Stimulated activated CD8-positive, alpha-beta memory T cell treated with anti-CD3 and anti-CD28 coated beads, Interleukin-15, amount 100 ng/mL, for 48 hours (primary cell): ENCODE data around the gene PHACTR1.

Experiments
- DNase-seq, 2 donors: peaks; one replicate each; pipeline ENCODE4 v3.0.0-alpha.2; 2020; ENCODE audit warnings: low read depth in 2 of 2

PHACTR1 gene

GRCh38 chr6:13068586-13069210, 352.1 kb downstream of the PHACTR1 start:
- no peak for DNase-seq

DNA sequence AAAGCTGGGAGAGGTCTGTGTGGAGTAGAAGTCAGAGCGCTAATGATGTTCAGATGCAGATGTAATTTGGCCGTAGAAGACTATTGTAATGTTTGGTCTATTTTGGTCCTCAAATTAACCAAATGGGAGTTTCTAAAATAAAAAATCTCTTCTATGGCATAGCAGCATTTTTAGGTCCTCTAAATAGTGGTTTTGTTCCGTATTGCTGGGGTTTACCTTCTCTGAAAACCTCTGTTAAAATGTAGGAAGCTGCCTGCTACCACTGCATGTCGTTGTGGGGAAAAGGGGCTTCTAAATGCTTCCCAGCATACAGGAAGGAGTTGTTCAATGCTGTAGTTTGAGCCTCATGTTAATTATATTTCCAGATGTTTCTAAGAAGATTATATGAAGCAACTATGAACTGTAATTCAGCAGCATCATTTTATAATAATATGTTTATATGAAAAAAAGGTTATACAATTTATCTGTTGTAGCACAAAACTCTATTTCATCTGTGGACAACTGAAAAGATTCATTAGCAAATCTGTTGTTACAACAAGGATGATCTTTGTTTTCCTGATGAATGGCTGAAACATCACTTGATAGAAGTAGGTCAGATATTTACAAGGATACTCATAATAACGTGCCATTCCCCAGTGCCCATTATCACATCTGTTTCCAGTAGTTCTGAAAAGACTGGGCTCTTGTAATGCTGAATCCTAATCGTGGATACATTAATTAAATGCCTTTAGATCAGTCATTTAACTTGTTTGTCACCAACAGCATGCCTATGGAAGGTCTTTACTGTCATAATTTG, 355.2 kb downstream of the PHACTR1 start:
- no peak for DNase-seq

DNA sequence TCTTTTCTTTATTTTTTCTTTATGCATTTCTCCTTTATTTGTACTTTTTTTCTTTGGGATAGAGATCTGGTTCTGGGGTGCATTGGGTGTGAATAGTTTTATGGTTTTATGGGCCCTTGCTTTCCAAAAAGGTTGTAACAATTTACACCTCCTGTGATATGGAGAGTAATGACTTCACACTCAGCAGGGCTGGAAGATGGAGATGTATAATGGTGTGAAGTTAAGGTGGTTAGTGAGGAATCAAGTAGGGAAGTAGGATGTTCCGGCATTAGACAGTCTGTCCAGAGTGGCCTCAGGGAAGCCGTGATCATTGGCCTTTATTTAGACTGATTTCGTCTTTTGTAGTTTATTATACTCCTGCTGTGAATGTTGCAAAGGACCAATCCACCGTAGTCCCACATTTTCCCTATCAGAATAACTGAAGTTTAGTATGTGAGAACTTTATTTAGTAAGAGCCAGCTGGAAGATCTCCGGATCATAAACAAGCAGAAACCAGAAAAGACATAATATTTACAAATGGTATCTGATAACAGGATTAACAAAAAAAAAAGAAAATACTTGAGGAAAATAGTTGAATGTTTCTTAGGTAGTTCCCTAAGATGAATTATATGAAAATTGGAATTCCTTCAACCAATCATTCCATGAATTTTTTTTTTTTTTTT, 356.2 kb downstream of the PHACTR1 start:
- no peak for DNase-seq

DNA sequence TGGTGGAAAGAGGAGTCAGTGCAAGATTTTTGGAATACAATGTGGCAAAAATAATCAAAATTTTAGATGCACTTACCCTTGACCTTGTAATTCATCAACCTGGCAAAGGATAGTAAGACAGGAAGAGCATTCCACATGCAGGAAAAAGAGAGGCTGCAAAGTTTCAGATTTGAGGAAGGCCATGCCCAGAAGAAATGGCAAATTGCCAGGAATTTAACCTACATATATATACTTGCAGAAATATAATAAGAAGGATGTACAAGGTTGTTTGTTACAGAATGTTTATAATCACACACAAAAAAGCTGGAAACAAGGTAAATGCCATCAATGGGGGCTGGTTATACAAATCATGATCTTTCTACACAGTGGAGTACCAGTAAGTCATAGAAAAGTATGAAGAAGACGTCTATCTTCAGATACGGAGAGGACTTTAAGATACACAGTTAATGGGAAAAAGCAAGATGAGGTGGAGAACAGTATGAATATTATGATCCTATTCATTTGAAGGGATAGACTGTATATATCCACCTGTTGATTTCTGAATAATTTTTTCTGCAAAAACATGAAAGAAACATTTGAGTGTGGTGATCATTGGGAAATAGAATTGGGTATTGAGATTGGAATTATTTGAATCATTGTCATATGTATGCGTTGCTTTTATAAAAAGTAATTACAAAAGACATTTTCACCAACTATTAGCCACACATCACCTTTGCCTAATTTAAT, 358.0 kb downstream of the PHACTR1 start:
- no peak for DNase-seq

GRCh38 chr6:13075141-13075845, 358.7 kb downstream of the PHACTR1 start:
- DNase-seq = no peak

- no peak for DNase-seq
Measured at GRCh38 chr6:13076575-13076974, 360.0 kb downstream of the PHACTR1 start.

DNA sequence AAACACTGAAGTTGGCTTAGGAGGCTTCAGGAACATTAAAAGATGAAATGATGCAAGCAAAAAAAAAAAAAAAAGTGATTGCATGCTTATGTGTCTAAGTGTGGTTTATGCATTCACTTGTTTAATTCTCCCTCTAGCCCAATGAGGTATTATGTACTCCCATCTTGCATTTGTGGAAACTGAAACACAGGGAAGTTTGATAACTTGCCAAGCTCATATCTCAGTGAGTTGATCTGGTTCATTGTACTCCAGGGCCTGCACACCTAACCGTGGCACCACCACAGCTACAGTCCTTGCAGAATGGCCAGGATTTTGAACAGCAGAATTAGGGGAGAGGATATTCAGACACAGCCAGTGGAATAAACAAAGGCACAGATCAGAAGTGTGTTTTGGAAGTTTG, 360.6 kb downstream of the PHACTR1 start:
- DNase-seq = no peak

GRCh38 chr6:13079096-13079723, 362.6 kb downstream of the PHACTR1 start:
- no peak for DNase-seq

GRCh38 chr6:13080462-13081188, 364.1 kb downstream of the PHACTR1 start:
- no peak for DNase-seq

DNA sequence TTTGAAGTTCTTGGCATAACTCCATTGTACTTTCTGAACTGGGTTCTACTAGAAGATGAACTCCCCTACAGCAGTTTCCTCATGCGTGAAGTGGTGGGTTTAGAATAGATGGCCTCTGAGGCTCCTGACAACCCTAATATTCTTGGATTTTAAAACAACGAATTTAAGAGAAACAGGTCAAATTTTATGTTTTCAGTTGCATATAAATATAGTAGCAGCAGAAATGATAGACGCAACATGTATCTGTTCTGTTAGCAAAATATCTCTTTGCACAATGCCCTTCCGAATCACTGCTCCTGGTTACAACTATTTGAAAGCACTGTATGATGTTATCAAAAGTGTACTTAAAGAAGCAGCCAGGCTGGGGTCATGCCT, 364.6 kb downstream of the PHACTR1 start:
- no peak for DNase-seq

DNA sequence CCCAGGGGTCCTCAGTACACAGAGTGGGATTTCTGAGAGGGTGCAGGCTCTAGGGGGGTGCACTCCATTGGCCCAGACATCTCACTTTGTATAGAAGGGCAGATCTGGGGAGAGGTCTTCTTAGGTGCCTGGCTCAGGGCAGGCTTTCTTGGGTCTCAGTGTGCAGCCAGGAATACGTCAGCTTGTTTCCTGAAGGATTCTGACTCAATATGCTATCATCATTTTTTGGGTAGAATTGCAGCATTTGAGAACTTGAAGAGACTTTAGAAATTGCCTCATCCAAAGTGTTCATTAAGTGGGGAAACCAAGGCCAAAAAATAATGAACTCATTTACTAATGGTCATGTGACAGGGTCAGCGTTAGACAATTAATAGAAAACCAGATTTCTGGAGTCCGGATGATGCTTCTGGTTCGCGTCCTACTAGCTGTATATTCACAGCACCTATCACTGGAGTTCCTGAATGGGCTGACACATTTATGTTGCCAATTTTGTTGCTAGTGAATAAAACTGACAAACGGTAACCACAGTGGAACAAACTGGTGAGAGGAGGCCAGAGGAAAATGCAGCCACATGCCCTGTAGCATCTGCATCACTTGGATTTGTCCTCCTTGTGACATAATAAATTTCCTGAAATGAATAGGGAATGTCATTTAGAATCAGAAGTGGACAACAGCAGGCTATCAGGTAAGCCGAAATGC, 372.9 kb downstream of the PHACTR1 start:
- no peak for DNase-seq

DNA sequence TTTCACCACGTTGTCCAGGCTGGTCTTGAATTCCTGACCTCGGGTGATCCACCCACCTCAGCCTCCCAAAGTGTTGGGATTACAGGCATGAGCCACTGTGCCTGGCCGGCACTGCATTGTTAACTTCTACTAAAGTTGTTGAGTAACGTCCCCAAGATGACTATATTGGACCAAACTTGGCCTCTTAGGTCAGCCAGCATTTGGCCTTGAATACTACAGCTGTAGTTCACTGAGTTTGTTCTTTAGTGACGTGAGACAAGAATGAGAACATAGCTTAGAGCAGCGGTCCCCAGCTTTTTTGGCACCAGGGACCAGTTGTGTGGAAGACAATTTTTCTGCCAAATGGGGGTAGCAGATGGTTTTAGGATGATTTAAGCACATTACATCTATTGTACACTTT, 374.6 kb downstream of the PHACTR1 start:
- no peak for DNase-seq

DNA sequence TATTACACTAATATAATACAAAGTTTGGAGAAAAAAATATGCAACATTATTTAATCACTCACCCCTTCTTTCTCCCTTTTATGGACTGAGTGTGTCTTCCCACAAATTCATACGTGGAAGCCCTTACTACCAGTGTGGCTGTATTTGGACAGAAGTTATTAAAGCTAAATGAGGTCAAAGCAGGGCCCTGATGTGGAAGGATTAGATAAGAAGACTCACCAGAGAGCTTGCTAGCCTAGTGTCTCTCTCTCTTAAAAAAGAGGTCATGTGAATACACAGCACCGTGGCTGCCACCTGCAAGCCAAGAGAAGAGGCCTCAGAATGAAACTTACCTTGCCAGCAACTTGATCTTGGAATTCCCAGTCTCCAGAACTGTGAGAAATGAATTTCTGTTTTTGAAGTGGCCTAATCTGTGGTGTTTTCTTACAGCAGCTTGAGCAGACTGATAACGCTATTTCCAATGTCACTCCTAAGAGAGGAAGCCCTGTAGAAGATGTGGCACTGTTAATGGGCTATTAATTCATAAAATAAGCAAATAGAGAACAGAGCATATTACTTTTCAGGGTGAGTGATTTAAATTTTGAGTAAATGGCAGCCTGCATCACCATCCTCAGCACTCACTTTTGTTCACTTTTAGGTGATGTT, 378.3 kb downstream of the PHACTR1 start:
- no peak for DNase-seq

- no peak for DNase-seq
Measured at GRCh38 chr6:13096084-13096483, 379.5 kb downstream of the PHACTR1 start.

- DNase-seq = no peak
Measured at GRCh38 chr6:13097454-13097853, 380.9 kb downstream of the PHACTR1 start.

DNA sequence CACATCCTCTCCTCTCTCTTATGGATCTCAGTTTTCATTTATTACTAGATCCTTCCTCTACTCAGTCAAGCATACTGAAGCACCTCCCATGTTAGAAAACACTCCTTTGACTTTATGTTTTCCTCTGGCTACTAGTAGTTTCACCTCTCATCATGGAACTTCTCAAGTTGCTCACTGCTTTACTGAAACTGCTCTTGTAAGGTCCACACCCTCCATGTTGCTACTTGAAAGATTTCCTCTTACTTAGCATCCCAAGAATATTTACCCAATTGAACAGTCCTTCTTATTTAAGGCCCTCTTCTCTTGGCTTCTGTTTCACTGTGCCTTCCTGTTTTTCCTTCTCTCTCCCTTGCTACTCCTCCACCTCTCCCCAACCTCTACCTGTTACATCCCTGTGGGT, 381.4 kb downstream of the PHACTR1 start:
- DNase-seq = no peak

DNA sequence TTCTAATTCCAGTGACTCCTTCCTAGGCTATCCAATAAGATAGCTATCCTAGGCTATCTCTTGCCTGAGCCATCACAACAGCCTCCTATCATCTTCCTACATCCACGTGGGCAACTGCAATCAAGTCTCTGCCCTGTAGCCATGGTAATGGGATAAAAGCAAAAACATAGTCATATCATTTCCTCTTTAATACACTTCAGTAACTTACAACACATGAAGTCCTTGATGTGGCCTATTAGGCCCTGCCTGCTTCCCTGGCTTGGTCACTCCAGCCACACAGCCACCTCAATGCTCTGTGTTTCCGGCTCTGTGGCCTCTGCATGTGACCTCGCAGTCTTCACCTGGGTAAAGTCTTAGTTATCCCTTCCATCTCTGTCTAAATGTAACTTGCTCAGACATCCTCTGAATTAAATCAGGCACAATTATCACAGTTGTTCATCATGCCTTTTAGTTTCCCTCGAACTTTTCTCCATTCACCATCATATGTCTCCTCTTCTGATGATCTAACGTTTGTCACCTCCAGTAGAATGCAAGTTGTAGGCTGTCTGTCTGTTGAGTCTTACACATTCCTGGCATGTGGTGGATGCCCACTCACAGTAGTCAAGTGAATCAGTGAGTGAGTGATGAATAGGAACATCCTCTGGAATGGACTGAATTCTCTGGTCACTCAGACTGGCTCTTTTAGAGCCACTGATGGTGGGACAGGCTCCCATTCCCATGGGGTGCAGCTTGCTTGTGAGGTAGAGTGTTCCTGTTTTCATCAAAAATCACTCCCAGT, 382.4 kb downstream of the PHACTR1 start:
- no peak for DNase-seq

DNA sequence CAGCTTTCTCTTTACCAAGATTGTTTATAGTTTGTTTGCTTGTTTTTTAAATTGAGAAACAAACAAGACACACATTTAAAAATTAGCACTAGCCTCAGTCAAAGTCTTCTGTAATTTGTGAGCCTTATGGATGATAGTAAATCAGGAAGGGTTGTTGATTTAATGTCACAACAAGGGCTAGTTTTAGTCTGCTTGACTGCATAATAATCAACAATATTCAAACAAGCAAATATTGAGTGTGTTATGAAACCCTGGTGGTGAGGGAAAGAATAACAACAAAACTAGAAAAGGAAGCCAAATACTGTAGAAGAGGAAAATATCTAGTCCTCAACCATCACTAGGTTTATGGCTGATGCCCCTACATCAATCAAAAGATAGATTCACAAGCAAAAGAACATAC, 383.2 kb downstream of the PHACTR1 start:
- no peak for DNase-seq

DNA sequence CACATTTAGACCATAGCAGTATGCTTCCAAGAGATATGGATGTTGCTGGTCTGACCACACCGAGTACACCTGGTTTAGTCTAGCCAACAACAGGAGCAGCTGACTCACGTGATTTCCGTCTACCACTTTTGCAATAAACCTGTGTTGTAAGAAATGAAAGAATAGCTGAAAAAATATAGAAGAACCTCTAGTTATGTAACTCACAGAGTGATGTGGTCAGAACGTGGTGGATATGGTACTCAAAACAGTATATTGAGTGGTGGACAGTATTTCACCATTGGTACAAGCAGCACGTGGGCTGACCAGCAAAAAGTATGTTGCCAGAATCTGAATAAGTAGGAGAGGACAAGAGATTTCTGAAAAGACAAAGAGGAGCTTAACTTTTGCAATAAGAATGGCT, 384.8 kb downstream of the PHACTR1 start:
- no peak for DNase-seq
